ENCODE measurements around the gene UTS2.

GRCh38 chr1:7879228-7879627, 26.4 kb upstream of the UTS2 start:
- TF ChIP-seq CTCF (IDR thresholded peaks at IDR 0.05) = no peak
- no peak for TF ChIP-seq POLR2A (IDR thresholded peaks at IDR 0.05)
- no peak for TF ChIP-seq POLR2AphosphoS5 (IDR thresholded peaks at IDR 0.05)

Measured in prostate gland (tissue), 2 donors.